Muscle of leg (tissue), 11 donors: ENCODE data around the gene ZSWIM9. TPM values are rescaled to one million over a fixed set of nuclear protein-coding genes. Genes with fewer than 3 reads are reported as not detected.

Experiments used
- DNase-seq: peaks from one replicate; pipeline ENCODE4 v3.0.0; 2013
- H3K27ac ChIP-seq: one replicate; pipeline ENCODE4 v1.5.1; 2013; ENCODE audit warnings: mild to moderate bottlenecking, low read length, control low read depth
- H3K27me3 ChIP-seq: one replicate; pipeline ENCODE4 v1.6.1; 2013; ENCODE audit warnings: low read length; ENCODE audit not compliant: control insufficient read depth, insufficient read depth
- H3K36me3 ChIP-seq: one replicate; pipeline ENCODE4 v1.6.1; 2013; ENCODE audit warnings: low read length; ENCODE audit not compliant: control insufficient read depth, insufficient read depth
- H3K4me1 ChIP-seq: one replicate; pipeline ENCODE4 v1.6.1; 2013; ENCODE audit warnings: low read length; ENCODE audit not compliant: control insufficient read depth, insufficient read depth
- H3K4me3 ChIP-seq: one replicate; pipeline ENCODE4 v1.5.1; 2013; ENCODE audit warnings: low read length, control low read depth
- H3K9me3 ChIP-seq: replicated peaks from 2 replicates; pipeline ENCODE4 v1.6.1; 2013; ENCODE audit warnings: low read depth, low read length; ENCODE audit not compliant: control insufficient read depth
- WGBS: methylation state at CpG from one replicate; pipeline ENCODE4 v1.1.5; 2013; ENCODE audit warnings: missing lambda C conversion rate; ENCODE audit not compliant: insufficient coverage; 5-methylcytosine and 5-hydroxymethylcytosine counted together
- polyA plus RNA-seq, 8 donors: library from polyadenylated mRNA; unstranded; fragments of 120-200 nt; gene quantifications; one replicate each; pipeline versions ENCODE4 v1.2.1 to v1.2.3, GENCODE V29; 2013; ENCODE audit warnings: inconsistent platforms in 1 of 8, low replicate concordance in 1 of 8; ENCODE audit not compliant: insufficient read length in 8 of 8, insufficient read depth in 1 of 8
- total RNA-seq: library from RNA; stranded (reverse); fragments of 120-200 nt; gene quantifications from one replicate; pipeline ENCODE4 v1.2.4, GENCODE V29; 2013

The ZSWIM9 gene
- total and polyA plus RNA-seq, 9 donors = 1.0 to 8.7 (median 7.4) TPM

DNA sequence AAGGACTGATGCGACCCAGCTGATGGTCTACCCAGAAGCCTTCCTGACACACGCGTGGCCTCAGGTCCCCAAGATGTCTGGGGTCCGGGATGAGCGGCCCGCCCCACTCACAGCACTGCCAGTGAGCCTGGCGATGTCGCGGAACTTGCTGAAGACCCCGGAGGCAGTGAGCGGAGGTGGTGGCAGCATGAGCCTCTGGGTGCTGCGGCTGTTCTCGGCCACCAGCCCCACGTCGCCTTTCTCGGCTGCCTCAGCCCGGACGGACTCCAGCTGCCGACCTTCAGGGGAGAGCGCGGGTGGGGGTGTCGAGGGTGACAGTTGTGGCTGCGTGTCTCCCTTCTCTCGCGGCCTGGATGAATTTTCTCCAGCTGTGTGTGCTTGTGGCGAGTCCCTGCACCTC, 33.1 kb upstream of the ZSWIM9 start:
- H3K4me3 ChIP-seq = no peak overlapping the region
- no peaks in the 10 kb centered on the region for H3K9me3 ChIP-seq
- no peak overlapping the region for H3K27ac ChIP-seq
- DNase-seq = no peak
- WGBS = 94% methylated on average over 21 of the region's 26 CpGs
- no peaks in the 10 kb centered on the region for H3K27me3 ChIP-seq
- H3K36me3 ChIP-seq = peaks cover 42% of the 10 kb centered on the region
- H3K4me1 ChIP-seq = peaks cover 3% of the 10 kb centered on the region

DNA sequence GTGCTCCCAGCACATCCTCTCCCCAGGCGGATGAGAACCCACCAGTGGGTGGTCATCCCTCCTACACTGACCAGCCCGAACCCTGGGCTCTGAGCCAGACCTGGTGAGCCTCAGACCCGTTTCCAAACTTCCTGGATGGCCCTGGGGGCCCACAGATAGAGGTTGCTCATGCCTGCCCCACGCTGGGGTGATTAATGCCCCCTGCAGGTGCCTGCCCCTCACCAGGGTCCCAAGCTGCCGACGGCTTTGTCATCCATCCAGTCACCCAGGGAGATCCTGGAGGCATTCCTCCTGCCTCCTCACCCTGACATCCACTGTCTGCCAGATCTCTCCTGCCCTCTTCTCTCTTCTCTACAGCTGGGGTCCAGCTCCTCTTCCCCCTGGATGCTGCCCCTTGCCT, 31.4 kb upstream of the ZSWIM9 start:
- no peaks in the 10 kb centered on the region for H3K27me3 ChIP-seq
- H3K36me3 ChIP-seq = peaks cover 50% of the 10 kb centered on the region
- no peak for DNase-seq
- 75% methylated on average over 6 of the region's 6 CpGs for WGBS
- peaks cover 3% of the 10 kb centered on the region for H3K4me1 ChIP-seq
- H3K4me3 ChIP-seq = no peak overlapping the region
- H3K27ac ChIP-seq = no peak overlapping the region
- H3K9me3 ChIP-seq = no peaks in the 10 kb centered on the region

DNA sequence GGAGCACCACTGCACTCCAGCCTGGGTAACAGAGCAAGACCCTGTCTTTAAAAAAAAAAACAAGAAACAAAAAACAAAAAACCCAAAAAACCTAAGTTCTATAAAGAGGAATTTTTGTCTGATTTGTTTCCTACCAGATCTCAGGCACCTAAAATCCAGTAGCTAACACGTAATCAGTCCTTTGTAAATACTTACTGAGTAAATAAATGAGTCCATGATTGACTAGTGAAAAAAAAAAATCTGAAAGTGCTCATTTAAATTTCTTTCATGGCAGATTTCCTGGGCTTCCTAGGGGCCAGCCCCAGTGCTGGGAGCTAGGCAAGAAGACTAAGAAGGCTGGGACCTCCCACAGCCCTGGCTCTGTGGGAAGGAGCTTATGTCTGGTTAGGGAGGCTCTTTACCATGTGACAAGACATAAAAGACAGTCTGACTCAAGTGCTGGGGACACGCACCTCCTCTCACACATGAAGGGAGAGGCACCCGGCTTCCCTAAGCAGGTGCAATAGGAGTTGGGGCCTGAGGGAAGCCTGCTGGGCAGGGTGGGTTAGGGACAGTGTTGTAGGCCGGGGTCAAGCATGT, 22.8 kb upstream of the ZSWIM9 start:
- H3K4me1 ChIP-seq = peaks cover 5% of the 10 kb centered on the region
- no peak overlapping the region for H3K27ac ChIP-seq
- no peak for DNase-seq
- H3K27me3 ChIP-seq = no peaks in the 10 kb centered on the region
- H3K36me3 ChIP-seq = peaks cover 52% of the 10 kb centered on the region
- H3K4me3 ChIP-seq = no peak overlapping the region
- 83% methylated on average over 1 of the region's 4 CpGs for WGBS
- H3K9me3 ChIP-seq = no peaks in the 10 kb centered on the region

DNA sequence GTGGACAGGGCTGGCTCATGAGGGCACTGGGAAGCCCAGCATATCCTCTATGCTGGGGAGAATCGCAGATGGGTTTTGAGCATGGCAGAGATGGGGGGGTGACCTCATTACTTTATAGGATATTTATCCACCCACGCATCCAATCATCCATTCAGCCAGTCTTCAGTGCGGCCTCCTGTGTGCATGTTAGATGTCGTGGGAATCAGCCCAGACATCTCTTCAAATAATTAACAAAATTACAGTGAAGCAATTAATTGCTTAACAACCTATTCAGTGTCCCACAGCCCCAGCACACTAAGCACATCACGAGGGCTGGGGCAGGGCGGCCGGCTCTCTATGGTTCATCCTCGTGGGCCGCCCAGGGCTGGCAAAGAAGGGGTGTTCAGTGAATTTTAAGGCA, 21.9 kb upstream of the ZSWIM9 start:
- 93% methylated on average over 4 of the region's 9 CpGs for WGBS
- H3K9me3 ChIP-seq = no peaks in the 10 kb centered on the region
- no peak overlapping the region for H3K4me3 ChIP-seq
- no peak for DNase-seq
- peaks cover 43% of the 10 kb centered on the region for H3K36me3 ChIP-seq
- H3K27ac ChIP-seq = no peak overlapping the region
- H3K4me1 ChIP-seq = peaks cover 5% of the 10 kb centered on the region
- no peaks in the 10 kb centered on the region for H3K27me3 ChIP-seq

DNA sequence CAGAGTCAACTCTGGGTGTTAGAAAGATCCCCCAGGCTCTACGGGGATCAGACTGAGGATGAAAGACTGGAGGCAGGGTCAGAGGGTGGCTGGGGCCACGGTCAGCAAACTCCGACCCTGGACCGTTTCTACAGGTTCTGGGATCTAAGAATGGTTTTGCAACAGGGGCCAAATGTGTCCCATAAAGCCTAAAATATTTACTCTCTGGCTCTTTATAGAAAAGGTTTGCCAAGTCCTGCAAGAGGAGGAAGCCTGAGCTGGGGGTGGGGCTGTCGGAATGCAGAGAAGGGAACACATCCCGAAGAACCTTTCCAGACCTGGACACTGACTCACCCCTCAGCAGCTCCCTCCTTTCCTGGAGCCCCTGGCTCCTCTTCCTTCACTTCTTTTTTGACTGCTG, 21.1 kb upstream of the ZSWIM9 start:
- Histone ChIP-seq H3K9me3 (no peaks in the 10 kb centered on the region), H3K27ac (peak overlapping the region; percentile 35), H3K27me3 (no peaks in the 10 kb centered on the region), H3K4me1 (peaks cover 5% of the 10 kb centered on the region), H3K4me3 (no peak overlapping the region), H3K36me3 (peaks cover 37% of the 10 kb centered on the region)
- WGBS = 41% methylated on average over 4 of the region's 6 CpGs
- peak; percentile 55 for DNase-seq

DNA sequence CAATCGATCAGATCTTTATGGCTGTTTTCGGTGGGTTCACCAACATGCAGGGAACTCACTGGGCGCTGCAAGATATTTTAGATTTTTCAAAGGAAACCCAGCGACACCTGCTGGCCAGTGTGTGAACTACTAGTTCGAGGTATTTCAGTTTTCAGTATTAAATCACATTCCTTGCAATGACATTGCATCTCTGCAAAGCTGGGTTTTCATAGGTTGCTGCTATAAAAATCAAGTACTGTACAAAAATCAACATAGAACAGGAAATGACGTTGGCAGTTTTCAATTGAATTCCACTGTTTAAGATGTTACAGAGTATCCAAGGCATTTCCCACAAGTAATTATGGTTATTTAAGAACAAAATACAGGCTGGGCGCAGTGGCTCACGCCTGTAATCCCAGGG, 17.9 kb upstream of the ZSWIM9 start:
- H3K27ac ChIP-seq = no peak overlapping the region
- no peak overlapping the region for H3K4me3 ChIP-seq
- H3K9me3 ChIP-seq = no peaks in the 10 kb centered on the region
- DNase-seq = peak; percentile 54
- peaks cover 5% of the 10 kb centered on the region for H3K4me1 ChIP-seq
- H3K36me3 ChIP-seq = peaks cover 33% of the 10 kb centered on the region
- 10% methylated on average over 3 of the region's 8 CpGs for WGBS
- no peaks in the 10 kb centered on the region for H3K27me3 ChIP-seq

DNA sequence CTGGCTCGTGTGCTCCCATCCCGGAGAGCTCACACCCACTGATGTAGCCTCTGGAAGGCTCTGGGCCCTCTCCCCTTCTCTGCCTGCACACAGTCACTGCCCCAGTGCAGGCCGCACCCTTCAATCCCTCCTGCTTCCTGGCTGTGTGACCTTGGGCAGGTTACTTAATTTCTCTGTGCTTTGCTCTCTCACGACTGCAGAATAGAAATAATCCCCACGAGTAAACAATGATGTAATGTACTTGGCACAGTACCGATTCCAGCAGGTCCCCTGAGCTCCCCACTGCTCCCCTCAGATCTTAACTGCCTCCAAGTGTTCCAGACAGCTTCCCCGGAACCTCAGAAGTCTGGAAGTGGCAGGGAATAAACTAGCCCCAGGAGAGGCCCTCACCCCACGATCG, 16.5 kb upstream of the ZSWIM9 start:
- peaks cover 34% of the 10 kb centered on the region for H3K36me3 ChIP-seq
- H3K9me3 ChIP-seq = no peaks in the 10 kb centered on the region
- no peak overlapping the region for H3K27ac ChIP-seq
- peaks cover 5% of the 10 kb centered on the region for H3K4me1 ChIP-seq
- DNase-seq = no peak
- no peaks in the 10 kb centered on the region for H3K27me3 ChIP-seq
- H3K4me3 ChIP-seq = no peak overlapping the region
- 41% methylated on average over 8 of the region's 9 CpGs for WGBS

DNA sequence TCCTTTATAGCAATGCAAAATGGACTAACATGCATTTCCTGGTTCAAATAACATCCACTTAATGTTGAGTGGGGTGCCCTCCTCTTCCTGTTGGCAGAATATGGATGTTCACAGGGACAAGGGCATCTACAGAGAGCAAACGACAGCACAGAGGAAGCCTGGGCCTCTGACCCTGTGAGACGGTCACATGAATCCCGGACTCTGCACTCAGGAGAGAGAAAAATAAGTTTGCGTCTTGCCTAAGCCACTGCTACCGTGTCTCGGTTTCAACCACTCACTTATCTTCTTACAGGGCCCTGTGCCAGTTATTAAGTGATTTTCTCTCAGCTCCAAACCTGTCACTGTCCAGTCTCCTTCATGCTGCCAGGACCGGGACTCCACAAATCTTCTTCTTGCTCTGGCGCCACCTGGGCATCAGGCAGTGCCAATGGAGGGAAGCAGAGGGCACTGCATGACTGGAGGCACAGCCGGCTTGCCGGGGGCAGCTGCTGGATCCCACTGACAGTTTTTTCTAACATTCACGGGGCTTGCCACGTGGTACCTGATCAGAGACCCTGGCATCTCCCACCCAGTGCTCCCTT, 12.2 kb upstream of the ZSWIM9 start:
- Histone ChIP-seq H3K4me3 (no peak overlapping the region), H3K9me3 (no peaks in the 10 kb centered on the region), H3K4me1 (no peaks in the 10 kb centered on the region), H3K27ac (no peak overlapping the region), H3K36me3 (peaks cover 42% of the 10 kb centered on the region), H3K27me3 (no peaks in the 10 kb centered on the region)
- WGBS = 93% methylated on average over 10 of the region's 12 CpGs
- no peak for DNase-seq

DNA sequence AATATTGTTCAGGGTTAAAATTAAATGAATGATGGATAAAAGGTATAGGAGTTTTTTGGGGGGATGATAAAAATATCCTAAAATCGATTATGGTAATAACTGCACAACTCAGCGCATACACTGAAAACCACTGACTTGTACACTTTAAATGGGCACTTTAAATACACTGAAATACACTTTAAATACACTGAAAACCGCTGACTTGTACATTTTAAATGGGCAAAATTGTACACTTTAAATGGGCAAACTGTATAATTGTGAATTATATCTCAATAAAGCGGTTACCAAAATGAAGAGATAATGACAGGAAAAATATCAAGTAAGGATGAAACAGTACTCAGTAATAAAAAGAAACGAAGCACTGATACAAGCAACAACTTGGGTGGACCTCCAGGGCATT, 1.8 kb upstream of the ZSWIM9 start:
- H3K9me3 ChIP-seq = no peaks in the 10 kb centered on the region
- no peak overlapping the region for H3K27ac ChIP-seq
- 100% methylated on average over 2 of the region's 5 CpGs for WGBS
- H3K27me3 ChIP-seq = no peaks in the 10 kb centered on the region
- H3K4me1 ChIP-seq = peaks cover 12% of the 10 kb centered on the region
- no peak overlapping the region for H3K4me3 ChIP-seq
- DNase-seq = no peak
- H3K36me3 ChIP-seq = peaks cover 17% of the 10 kb centered on the region

DNA sequence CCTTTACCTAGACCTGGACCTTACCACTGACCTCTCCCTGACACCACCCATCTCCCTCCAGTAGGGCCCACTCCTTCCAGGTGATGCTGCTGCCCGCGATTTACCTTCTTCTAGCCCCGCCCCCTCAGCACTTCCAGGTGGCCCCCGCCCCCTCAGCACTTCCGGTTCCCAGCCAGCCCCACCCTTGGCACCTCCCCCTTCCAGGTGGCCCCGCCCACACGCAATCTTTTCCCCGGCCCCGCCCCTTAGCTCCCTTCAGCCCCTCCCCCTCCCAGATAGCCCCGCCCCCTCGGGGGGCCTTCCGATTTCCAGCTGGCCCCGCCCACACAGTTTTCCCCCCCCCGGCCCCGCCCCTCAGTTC, 922 bp upstream of the ZSWIM9 start:
- no peaks in the 10 kb centered on the region for H3K9me3 ChIP-seq
- H3K4me3 ChIP-seq = peak overlapping the region; percentile 65
- H3K27me3 ChIP-seq = no peaks in the 10 kb centered on the region
- 0% methylated on average over 5 of the region's 15 CpGs for WGBS
- H3K27ac ChIP-seq = peak overlapping the region; percentile 98
- no peak for DNase-seq
- H3K36me3 ChIP-seq = peaks cover 20% of the 10 kb centered on the region
- H3K4me1 ChIP-seq = peaks cover 12% of the 10 kb centered on the region
